NT2/D1 (cell line): ENCODE results near the gene LSP1.
"Not testable (repeated sequence)": the region's sequence is repeated elsewhere in the genome, so short reads cannot be mapped to it uniquely, and the experiment has no call there.

Experiments
- SUZ12 ChIP-seq: IDR thresholded peaks from 2 replicates; pipeline ENCODE4 v1.6.1; 2011; ENCODE audit not compliant: insufficient read length, insufficient read depth; ENCODE audit errors: extremely low read depth
- ZNF274 ChIP-seq: IDR thresholded peaks from 2 replicates; pipeline ENCODE4 v1.6.1; 2011; ENCODE audit warnings: mild to moderate bottlenecking, low read depth, low read length

- TF ChIP-seq ZNF274, SUZ12: not testable (repeated sequence)
Measured at GRCh38 chr11:1939788-1940187, 86.9 kb downstream of the LSP1 start.
